Esophagus squamous epithelium (tissue), 4 donors: Measurements from ENCODE around the gene SPRY1.

Source experiments
- CTCF ChIP-seq, 6 experiments: fragments of 450-650 bp in 4 of 6; fragments of 200-600 bp in 2 of 6; sonication (generic) in 2 of 6; IDR thresholded peaks; one replicate each; pipeline ENCODE4 v1.5.1; 2016 to 2019; ENCODE audit warnings: antibody characterized with exemption in 6 of 6, mild to moderate bottlenecking in 4 of 6, moderate library complexity in 4 of 6
- POLR2A ChIP-seq, 4 donors: fragments of 450-650 bp; IDR thresholded peaks; one replicate each; pipeline ENCODE4 v1.6.1; 2017; ENCODE audit warnings: antibody characterized with exemption in 4 of 4, mild to moderate bottlenecking in 4 of 4, moderate library complexity in 3 of 4

- TF ChIP-seq CTCF (IDR thresholded peaks at IDR 0.05): no peak
- TF ChIP-seq POLR2A (IDR thresholded peaks at IDR 0.05): no peak
Observed at GRCh38 chr4:123438031-123438430, 41.4 kb downstream of the SPRY1 start.
